Frontal cortex (tissue), 4 donors: Measurements from ENCODE around the gene RASSF8. TPM values are rescaled to one million over a fixed set of nuclear protein-coding genes. Genes with fewer than 3 reads are reported as not detected.

Experiments
- DNase-seq, 2 donors: peaks; one replicate each; pipeline ENCODE4 v3.0.0; 2012; ENCODE audit warnings: low spot score in 2 of 2
- FAIRE-seq: peaks from 2 replicates; lab custom pipeline; 2012; peaks lifted over from hg19 to GRCh38; lab: Jason Lieb, UNC
- total RNA-seq: library from RNA; depleted of rRNA; stranded (reverse); fragments of >200 nt; gene quantifications from one replicate; pipeline ENCODE4 v1.2.3, GENCODE V29; 2014
- donor health status: control.
- donor health status: control.
- donor health status: control.

Gene RASSF8
- total RNA-seq, 1 donor from 2014 or later = 19.2 TPM

DNA sequence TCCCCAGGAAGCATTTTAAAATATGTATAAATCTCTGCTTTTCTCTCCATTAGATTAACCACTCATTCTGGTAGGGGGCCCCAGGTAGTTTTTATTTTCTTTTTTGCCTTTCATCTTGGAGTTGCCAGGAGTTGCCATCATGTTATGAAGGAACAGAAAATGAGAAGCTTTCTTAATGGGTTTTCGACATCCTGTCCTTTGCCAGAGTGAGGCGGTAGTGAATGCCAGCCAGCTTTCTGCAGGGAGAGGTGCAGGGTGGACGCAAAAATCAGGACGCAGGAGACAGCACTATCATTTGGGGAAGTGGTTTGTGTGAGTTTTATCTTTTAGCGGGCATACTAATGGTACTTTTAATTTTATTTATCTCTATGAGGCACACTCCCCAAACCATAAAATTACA lies 1.7 kb downstream of the RASSF8 start:
- FAIRE-seq = no peak
- no peak for DNase-seq

- FAIRE-seq (no peak), DNase-seq (no peak)
These were observed 2.5 kb downstream of the RASSF8 start for GRCh38 chr12:25960961-25961360.

- DNase-seq (peak in 1 of 2 donors; percentile 13), FAIRE-seq (no peak)
These were observed 4.5 kb downstream of the RASSF8 start for GRCh38 chr12:25962932-25963525.

GRCh38 chr12:25965682-25966081 lies 7.2 kb downstream of the RASSF8 start:
- FAIRE-seq = no peak

GRCh38 chr12:25970082-25970481 lies 11.6 kb downstream of the RASSF8 start:
- FAIRE-seq (no peak), DNase-seq (no peak)

More at GRCh38 chr12:25965682-25966081, 7.2 kb downstream of the RASSF8 start:
- DNase-seq = no peak

- DNase-seq = no peak
- no peak for FAIRE-seq
These were observed 12.6 kb downstream of the RASSF8 start for GRCh38 chr12:25970916-25971653.

DNA sequence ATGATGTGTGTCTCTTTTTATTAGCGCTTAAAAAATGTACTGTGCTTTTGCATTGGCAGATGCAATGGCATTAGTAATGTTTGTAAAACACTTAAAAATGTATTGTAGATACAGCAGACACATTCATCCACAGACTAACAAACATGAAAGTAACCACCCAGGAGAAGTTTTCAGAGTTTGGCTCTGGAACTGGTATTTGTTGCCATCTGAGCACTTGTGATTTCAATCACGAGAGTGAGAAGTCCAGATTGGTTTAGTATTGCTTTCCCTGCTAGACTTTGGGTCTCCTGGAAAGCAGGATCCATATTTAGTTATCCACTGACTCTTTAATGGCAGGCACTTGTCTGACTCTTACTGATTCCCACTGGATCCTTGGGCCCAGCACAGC lies 13.2 kb downstream of the RASSF8 start:
- DNase-seq (no peak), FAIRE-seq (no peak)

GRCh38 chr12:25972783-25973182 lies 14.3 kb downstream of the RASSF8 start:
- FAIRE-seq = no peak
- no peak for DNase-seq

DNA sequence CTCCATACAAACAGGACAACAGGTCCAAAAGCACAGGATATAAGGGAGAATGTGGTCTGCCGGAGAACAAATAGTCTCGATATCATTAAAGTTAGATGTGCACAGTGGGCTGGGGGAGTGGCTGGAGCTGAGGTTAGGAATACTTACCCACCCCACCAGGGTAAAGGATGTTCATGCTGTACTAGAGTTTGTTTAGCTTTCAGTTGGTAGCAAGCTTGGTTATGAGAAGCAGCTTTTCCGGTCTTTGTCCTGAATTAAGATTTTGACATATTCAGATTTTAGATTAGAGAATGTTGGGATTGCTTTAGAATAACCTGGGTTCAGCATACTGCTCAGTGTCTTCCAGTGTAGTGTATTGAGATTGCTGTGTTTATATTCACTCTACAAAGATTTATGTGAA lies 16.7 kb downstream of the RASSF8 start:
- DNase-seq (no peak), FAIRE-seq (no peak)

- FAIRE-seq = no peak
- DNase-seq = no peak
These were observed 17.2 kb downstream of the RASSF8 start for GRCh38 chr12:25975682-25976081.

DNA sequence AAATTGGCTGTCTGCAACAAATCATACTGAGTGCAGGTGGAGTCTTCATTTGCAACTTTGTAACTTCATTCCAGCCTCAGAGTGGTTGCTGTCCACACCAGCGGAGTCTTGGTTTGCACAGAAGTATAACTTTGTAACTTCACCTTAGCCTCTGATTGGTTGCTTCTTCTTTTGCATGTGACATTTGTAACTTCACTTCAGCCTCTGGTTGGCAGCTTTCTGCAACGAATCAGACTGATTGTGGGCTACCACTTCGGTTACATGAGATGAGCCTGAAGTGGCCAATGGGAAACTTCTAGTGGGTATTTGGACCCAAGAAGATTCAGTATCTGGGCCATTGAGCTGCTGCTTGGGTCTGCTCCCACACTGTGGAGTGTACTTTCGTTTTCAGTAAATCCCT lies 17.8 kb downstream of the RASSF8 start:
- DNase-seq (no peak), FAIRE-seq (no peak)

- DNase-seq (no peak), FAIRE-seq (no peak)
These were observed 18.6 kb downstream of the RASSF8 start for GRCh38 chr12:25977047-25977446.

- FAIRE-seq (no peak), DNase-seq (no peak)
These were observed 20.6 kb downstream of the RASSF8 start for GRCh38 chr12:25979059-25979458.

DNA sequence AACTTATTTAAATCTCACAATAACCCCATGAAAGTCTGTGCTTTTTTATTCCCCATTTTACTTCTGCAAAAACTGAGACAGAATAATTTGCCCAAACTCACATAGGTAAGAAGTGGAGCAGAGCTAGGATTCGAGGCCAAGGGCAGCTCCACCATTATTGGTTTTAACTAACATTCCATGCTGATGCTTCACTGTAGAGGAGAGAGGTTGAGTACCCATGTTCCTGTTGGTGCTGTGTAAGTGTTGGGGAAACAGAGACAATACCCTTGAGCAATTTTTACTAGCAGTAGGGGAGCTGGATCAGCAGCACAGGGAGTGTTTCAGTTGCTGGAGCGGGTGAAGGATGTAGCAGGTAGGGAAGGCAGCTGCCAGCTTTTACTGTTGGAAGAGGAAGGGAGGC lies 21.1 kb downstream of the RASSF8 start:
- FAIRE-seq (no peak), DNase-seq (no peak)

DNA sequence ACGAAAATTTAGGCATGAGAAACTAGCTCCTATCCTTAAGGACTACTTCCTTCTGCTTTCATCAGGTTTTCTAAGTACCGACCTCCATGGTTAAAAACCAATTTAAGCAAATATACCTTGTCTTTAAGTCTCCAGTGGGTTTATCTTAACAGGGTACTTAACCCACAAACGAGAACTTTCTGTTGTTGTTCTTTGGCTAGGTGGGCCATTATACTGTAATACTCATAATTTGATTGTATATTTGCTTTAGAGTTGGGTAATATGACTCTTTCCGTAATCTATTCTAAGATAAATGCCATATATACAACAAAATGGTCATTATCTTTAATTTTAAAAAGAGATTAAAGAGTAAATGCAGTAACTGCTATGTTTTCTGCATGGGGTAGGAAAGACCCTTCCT lies 21.6 kb downstream of the RASSF8 start:
- DNase-seq = no peak
- no peak for FAIRE-seq

DNA sequence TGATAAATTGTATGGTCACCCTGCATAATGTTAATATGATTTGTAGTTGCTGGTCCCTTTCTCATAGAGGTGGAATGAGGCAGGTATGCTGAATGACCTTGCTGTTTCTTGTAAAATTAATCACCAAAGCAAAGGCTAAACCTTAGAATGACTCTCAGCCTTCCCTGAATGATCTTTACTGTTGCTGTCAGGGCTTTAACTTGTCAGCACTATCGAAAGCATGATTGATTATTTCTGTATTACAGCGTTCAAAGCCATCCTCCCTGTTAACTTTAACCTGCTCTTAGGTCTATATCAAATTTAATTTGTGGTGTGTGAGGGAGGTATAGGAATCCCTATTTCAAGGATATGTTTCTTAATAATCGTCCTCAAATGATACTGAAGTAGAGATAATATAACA lies 23.1 kb downstream of the RASSF8 start:
- FAIRE-seq (no peak), DNase-seq (no peak)

DNA sequence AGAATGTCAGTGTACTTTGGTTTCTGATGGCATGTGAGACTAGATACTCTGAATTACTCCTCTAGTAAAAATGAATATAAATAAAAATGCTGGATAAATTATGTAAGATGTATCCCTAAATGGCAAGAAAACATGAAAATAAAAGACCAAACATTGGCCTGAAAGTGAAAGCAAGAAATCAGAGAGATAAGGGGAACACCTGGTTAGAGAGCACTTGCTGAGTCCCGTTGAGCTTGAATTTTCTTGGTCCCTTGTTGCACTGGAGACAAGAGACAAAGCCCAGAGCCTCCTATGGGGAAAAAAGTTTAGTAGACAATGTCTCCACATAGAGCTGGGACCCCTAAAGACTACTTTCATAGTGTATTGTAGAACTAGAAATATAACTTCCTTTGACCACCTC lies 23.9 kb downstream of the RASSF8 start:
- FAIRE-seq (no peak), DNase-seq (no peak)

DNA sequence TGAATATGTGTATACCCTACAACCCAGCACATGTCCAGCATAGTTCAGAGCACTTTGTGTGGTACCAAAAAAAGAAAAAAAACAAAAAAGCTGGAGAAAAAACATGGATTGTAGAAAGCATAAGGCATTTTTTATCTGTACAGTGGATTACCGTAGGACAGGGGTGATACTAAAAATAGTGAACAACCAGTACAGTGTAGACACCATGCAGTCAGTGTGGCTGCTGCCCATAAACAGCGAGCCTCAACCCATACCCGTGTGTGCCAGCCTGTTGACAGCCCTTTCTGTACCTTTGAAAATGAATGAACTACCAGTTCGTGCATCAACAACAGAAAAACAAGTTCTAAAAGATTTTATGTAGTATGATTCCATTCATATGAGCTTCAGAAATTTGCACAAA lies 25.1 kb downstream of the RASSF8 start:
- FAIRE-seq = no peak
- DNase-seq = no peak

DNA sequence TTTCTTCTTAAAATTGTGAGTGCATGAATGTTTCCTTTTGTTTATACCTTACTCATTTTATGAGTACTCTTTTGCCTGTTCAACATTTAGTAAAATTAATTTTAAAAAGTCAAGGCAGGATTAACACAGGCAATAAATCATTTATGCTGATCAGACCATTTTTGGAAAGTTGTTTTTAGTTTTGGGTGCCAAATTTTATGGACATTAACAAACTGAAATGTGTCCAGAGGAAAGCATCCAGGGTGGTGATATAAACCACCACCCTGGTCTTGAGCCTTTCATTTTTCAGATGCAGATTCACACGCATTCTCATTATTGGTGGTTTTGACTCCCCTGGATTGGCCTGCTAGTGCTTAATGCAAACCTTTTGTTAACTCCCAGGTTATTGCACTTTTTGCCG lies 26.3 kb downstream of the RASSF8 start:
- FAIRE-seq = no peak
- DNase-seq = no peak

GRCh38 chr12:25985316-25986175 lies 27.1 kb downstream of the RASSF8 start:
- no peak for DNase-seq
- no peak for FAIRE-seq

DNA sequence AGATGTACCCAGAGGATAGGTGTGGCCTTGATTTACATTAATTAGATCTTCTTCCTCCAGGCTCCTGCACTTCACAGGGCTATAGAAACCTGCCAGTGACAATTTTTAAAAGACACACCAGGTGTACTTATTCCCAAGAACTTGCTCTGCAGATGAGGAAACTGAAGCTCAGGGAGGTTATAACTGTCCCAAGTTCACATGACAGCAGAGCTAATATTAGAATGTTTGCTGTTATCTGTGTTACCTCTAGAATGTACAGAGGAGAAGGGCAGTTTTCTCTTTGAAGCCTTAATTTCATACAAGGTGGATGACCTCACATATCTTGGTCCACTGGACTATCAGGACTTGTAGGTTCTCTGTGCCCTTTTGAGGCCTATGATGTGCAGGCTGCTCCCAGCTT lies 27.7 kb downstream of the RASSF8 start:
- DNase-seq = no peak
- no peak for FAIRE-seq
